SU-DHL-6 (cell line): ENCODE measurements around the gene SENP7.
"Not testable (repeated sequence)": the region's sequence is repeated elsewhere in the genome, so short reads cannot be mapped to it uniquely, and the experiment has no call there.

ENCODE experiments used
- H2AFZ ChIP-seq: fragments of 200-600 bp; sonication (generic); 2 replicates; pipeline ENCODE4 v1.6.1; 2014; ENCODE audit warnings: low read depth, mild to moderate bottlenecking, moderate library complexity, mixed read lengths, antibody characterized with exemption, low read length; ENCODE audit not compliant: severe bottlenecking
- H3F3A ChIP-seq: fragments of 200-600 bp; shearing (Covaris generic); 2 replicates; pipeline ENCODE4 v1.6.0; 2016; ENCODE audit warnings: antibody characterized with exemption, mild to moderate bottlenecking; ENCODE audit not compliant: insufficient read depth
- H3K27ac ChIP-seq: fragments of 200-600 bp; sonication (generic); 2 replicates; pipeline ENCODE4 v1.5.1; 2016; ENCODE audit warnings: low read depth, mild to moderate bottlenecking, low read length, moderate library complexity, mixed read lengths
- H3K27me3 ChIP-seq: fragments of 200-600 bp; sonication (generic), shearing (Covaris generic); 2 replicates; pipeline ENCODE4 v1.6.0; 2014; ENCODE audit warnings: mild to moderate bottlenecking, low read length
- H3K36me3 ChIP-seq: fragments of 200-600 bp; sonication (generic); 2 replicates; pipeline ENCODE4 v1.6.1; 2014; ENCODE audit warnings: mild to moderate bottlenecking, low read length, mixed read lengths
- H3K4me2 ChIP-seq: fragments of 300-600, 200-600 bp; shearing (Covaris generic), sonication (generic); 2 replicates; pipeline ENCODE4 v1.6.0; 2014; ENCODE audit warnings: low read length, low read depth, mild to moderate bottlenecking; ENCODE audit not compliant: poor library complexity, severe bottlenecking
- H3K4me3 ChIP-seq: fragments of 200-600 bp; sonication (generic); 2 replicates; pipeline ENCODE4 v1.5.1; 2014; ENCODE audit warnings: antibody characterized with exemption, low read length, mild to moderate bottlenecking, mixed read lengths; ENCODE audit not compliant: insufficient read depth, poor library complexity, severe bottlenecking
- H3K79me2 ChIP-seq: fragments of 200-600 bp; sonication (generic); 2 replicates; pipeline ENCODE4 v1.6.1; 2014; ENCODE audit warnings: mild to moderate bottlenecking, low read length, moderate library complexity; ENCODE audit not compliant: insufficient read depth
- H3K9ac ChIP-seq: fragments of 200-600 bp; sonication (generic); 2 replicates; pipeline ENCODE4 v1.7.0; 2014; ENCODE audit warnings: mild to moderate bottlenecking, low read length
- H3K9me2 ChIP-seq: fragments of 200-600 bp; sonication (generic); replicated peaks from 2 replicates; pipeline ENCODE4 v1.6.1; 2014; ENCODE audit warnings: low read length; ENCODE audit not compliant: insufficient read depth
- H3K9me3 ChIP-seq: fragments of 200-600 bp; sonication (generic); 2 replicates; pipeline ENCODE4 v1.6.1; 2014; ENCODE audit warnings: low read length, mixed read lengths; ENCODE audit not compliant: insufficient read depth
- H4K20me1 ChIP-seq: fragments of 200-600 bp; sonication (generic); 2 replicates; pipeline ENCODE4 v1.6.1; 2014; ENCODE audit warnings: low read depth, mild to moderate bottlenecking, antibody characterized with exemption, low read length, moderate library complexity, mixed read lengths
- EZH2phosphoT487 ChIP-seq: fragments of 200-600 bp; sonication (generic), shearing (Covaris generic); conservative IDR thresholded peaks from 2 replicates; pipeline ENCODE4 v1.6.1; 2018; ENCODE audit warnings: mild to moderate bottlenecking, antibody characterized with exemption, low read length, moderate library complexity, mixed read lengths
- TF ChIP-seq, protein P1 (sequence below): fragments of 200-600 bp; sonication (generic); IDR thresholded peaks from one replicate; pipeline ENCODE4 v1.5.1; 2017; ENCODE audit warnings: antibody characterized with exemption, mild to moderate bottlenecking, low read length, moderate library complexity; ENCODE audit not compliant: insufficient read depth, poor library complexity, severe bottlenecking

Gene SENP7

DNA sequence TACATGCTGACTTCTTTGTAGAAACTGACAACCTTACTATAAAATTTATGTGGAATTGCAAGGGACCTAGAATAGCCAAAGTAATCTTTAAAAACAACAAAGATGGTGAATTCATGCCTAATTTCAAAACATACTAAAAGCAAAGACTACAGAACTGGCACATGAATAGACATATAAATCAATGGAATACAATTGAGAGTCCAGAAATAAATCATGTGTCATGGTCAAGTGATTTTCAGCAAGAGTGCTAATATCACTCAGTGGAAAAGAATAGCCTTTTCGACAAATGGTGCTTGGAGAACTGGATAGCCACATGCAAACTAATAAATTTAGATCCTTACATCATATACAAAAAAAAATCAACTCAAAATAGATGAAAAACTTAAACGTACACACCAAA, 201.3 kb downstream of the SENP7 start:
- Histone ChIP-seq H3K79me2 (no peaks in the 10 kb centered on the region), H3K9ac (no peak overlapping the region), H3K27ac (no peak overlapping the region), H3K9me3 (peaks cover 12% of the 10 kb centered on the region; the same call in 1 of the 2 replicates), H3K27me3 (no peaks in the 10 kb centered on the region), H3K36me3 (0 out of 2 replicates have a peak, but pooled peaks cover 3% of the 10 kb centered on the region), H3K4me3 (no peak overlapping the region), H4K20me1 (no peaks in the 10 kb centered on the region), H3K4me2 (no peak overlapping the region), H2AFZ (no peak overlapping the region), H3F3A (no peaks in the 10 kb centered on the region), H3K9me2 (no peaks in the 10 kb centered on the region)
- TF ChIP-seq, protein P1, sequence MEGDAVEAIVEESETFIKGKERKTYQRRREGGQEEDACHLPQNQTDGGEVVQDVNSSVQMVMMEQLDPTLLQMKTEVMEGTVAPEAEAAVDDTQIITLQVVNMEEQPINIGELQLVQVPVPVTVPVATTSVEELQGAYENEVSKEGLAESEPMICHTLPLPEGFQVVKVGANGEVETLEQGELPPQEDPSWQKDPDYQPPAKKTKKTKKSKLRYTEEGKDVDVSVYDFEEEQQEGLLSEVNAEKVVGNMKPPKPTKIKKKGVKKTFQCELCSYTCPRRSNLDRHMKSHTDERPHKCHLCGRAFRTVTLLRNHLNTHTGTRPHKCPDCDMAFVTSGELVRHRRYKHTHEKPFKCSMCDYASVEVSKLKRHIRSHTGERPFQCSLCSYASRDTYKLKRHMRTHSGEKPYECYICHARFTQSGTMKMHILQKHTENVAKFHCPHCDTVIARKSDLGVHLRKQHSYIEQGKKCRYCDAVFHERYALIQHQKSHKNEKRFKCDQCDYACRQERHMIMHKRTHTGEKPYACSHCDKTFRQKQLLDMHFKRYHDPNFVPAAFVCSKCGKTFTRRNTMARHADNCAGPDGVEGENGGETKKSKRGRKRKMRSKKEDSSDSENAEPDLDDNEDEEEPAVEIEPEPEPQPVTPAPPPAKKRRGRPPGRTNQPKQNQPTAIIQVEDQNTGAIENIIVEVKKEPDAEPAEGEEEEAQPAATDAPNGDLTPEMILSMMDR = no peak
- TF ChIP-seq EZH2phosphoT487 = no peak

DNA sequence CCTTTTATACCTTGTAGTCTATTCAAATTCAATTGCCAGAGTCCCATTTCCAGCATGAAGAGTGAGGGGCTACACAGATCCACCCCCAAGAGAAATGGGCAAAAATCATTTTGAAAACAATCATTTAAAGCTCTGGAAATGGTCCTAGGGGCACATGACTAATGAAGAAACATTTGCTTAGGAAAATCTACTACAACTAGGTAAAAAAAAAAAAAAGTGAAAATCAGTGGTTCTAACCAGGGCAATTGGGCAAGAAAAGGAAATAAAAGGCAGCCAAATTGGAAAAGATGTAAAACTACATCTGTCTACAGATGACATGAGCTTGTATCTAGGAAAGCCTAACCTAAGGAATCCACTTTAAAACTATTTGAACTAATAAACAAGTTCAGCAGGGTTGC, 202.0 kb downstream of the SENP7 start:
- H3K9ac ChIP-seq = no peak overlapping the region
- H3K79me2 ChIP-seq = no peaks in the 10 kb centered on the region
- no peaks in the 10 kb centered on the region for H4K20me1 ChIP-seq
- H3K4me3 ChIP-seq = no peak overlapping the region
- H3K27ac ChIP-seq = no peak overlapping the region
- TF ChIP-seq, protein P1 = no peak
- no peak for TF ChIP-seq EZH2phosphoT487
- H3K36me3 ChIP-seq = 0 out of 2 replicates have a peak, but pooled peaks cover 4% of the 10 kb centered on the region
- no peaks in the 10 kb centered on the region for H3F3A ChIP-seq
- no peak overlapping the region for H2AFZ ChIP-seq
- peaks cover 12% of the 10 kb centered on the region; the same call in 1 of the 2 replicates for H3K9me3 ChIP-seq
- H3K27me3 ChIP-seq = no peaks in the 10 kb centered on the region
- H3K9me2 ChIP-seq = no peaks in the 10 kb centered on the region
- H3K4me2 ChIP-seq = no peak overlapping the region

DNA sequence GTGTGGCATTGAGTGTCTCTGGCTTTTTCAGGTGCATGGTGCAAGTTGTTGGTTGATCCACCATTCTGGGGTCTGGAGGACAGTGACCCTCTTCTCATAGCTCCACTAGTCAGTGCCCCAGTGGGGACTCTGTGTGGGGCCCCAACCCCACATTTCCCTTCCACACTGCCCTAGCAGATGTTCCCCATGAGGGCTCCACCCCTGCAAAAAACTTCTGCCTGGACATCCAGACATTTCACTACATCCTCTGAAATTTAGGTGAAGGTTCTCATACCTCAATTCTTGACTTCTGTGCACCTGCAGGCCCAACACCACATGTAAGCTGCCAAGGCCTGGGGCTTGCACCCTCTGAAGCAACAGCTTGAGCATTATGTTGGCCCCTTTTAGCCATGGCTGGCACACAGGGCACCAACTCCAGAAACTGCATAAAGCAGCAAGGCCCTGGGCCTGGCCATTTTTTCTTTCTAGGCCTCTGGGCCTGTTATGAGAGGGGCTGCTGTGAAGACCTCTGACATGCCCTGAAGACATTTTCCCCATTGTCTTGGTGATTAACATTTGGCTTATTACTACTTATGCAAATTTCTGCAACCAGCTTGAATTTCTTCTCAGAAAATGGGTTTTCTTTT, 204.8 kb downstream of the SENP7 start:
- not testable (repeated sequence) for H3K9me2 ChIP-seq, H2AFZ ChIP-seq, H3K36me3 ChIP-seq, H3K4me3 ChIP-seq, H4K20me1 ChIP-seq, H3F3A ChIP-seq, H3K9ac ChIP-seq, H3K4me2 ChIP-seq, H3K27me3 ChIP-seq, H3K27ac ChIP-seq, H3K79me2 ChIP-seq
- H3K9me3 ChIP-seq = peaks cover 12% of the 10 kb centered on the region; the same call in 1 of the 2 replicates

DNA sequence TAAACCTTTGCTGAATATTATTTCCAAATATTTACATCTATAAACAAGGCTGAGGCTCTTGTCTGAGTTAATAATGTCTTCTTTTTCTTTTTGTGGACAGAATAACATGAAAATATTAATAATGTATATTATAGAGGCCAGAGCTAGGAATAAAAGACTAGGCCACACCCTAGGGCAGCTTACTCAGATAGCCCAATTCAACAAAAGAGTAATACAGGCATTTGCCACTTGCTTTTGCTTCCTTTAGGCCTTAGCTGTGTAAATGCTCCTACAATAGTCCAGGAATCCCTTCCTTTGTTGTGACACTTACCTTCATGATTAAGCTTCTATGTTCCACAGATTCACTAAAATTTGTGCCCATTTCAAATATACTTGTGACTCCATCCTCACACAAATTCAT, 209.2 kb downstream of the SENP7 start:
- Histone ChIP-seq H2AFZ (no peak overlapping the region), H3K4me2 (no peak overlapping the region)

More for the DNA sequence above, 209.2 kb downstream of the SENP7 start:
- Histone ChIP-seq H3F3A (no peaks in the 10 kb centered on the region), H3K27me3 (no peaks in the 10 kb centered on the region), H4K20me1 (no peaks in the 10 kb centered on the region), H3K36me3 (0 out of 2 replicates have a peak, but pooled peaks cover 4% of the 10 kb centered on the region), H3K9me3 (peaks cover 12% of the 10 kb centered on the region; the same call in 1 of the 2 replicates), H3K9me2 (no peaks in the 10 kb centered on the region), H3K27ac (no peak overlapping the region), H3K4me3 (no peak overlapping the region), H3K9ac (no peak overlapping the region), H3K79me2 (no peaks in the 10 kb centered on the region)
- TF ChIP-seq, protein P1 = no peak
- TF ChIP-seq EZH2phosphoT487 = no peak
